ENCODE data around the gene HERC4.
"Not testable (repeated sequence)": the region's sequence is repeated elsewhere in the genome, so short reads cannot be mapped to it uniquely, and the experiment has no call there.

HERC4 gene

DNA sequence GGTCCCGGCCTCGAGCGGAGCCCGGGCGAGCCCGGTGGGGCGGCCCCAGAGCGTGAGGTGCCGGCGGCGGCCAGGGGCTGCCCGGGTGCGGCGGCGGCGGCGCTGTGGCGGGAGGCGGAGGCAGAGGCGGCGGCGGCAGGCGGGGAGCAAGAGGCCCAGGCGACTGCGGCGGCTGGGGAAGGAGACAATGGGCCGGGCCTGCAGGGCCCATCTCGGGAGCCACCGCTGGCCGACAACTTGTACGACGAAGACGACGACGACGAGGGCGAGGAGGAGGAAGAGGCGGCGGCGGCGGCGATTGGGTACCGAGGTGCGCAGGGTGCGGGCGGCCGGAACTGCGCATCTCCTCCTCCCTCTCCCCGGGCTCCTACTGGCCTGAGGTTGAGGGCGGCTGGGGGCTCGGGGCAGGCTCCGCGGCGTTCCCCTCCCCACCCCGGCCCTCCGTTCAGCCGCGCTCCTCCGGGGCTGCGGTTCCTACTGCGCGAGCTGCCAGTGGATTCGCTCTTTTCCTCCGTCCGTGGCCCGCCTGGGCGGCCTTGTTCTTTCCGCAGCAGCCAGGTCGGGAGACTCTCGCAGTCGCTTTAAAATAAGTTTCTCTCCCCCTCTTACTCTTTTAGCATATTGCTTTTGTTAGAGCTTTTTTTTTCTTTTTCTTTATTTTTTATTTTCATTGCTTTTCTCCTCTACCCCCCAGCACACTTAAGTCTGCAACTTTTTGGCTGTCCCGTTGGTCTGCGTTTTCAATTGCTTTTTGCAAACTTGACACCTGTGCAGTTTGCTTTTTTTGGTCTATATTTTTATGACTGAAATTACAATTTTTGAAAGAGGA lies 190.0 kb downstream of the HERC4 start:
- peak; percentile 48 to 64 (median 60) for DNase-seq (ENCODE audit: low read depth in 4 of 4, low spot score in 1 of 4)

DNA sequence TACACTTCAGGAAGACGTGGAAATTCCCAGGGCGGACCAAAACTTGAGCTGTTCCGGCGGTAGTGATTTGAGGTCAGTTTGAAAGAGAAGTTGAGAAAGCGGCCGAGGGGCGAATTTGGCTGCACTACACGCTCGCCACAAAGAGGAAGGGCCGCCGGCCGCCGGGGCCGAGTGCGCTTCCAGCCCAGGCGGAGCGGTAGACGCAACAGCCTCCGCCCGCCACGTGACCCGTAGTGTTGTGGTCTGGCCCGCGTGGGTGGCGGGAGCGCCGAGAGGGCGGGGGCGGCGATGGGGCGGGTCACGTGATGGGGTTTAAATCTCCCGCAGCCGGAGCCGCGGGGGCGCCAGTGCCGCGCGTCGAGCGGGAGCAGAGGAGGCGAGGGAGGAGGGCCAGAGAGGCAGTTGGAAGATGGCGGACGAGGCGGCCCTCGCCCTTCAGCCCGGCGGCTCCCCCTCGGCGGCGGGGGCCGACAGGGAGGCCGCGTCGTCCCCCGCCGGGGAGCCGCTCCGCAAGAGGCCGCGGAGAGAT lies 190.7 kb downstream of the HERC4 start, which contains the start of gene SIRT1:
SIRT1 (plus strand) TSS at position 344 of the 529 bp plus-strand sequence; CDS start at position 410, 66 bp downstream.
- peak; percentile 71 to 89 (median 80) for DNase-seq (ENCODE audit: low read depth in 4 of 4, low spot score in 1 of 4)

DNA sequence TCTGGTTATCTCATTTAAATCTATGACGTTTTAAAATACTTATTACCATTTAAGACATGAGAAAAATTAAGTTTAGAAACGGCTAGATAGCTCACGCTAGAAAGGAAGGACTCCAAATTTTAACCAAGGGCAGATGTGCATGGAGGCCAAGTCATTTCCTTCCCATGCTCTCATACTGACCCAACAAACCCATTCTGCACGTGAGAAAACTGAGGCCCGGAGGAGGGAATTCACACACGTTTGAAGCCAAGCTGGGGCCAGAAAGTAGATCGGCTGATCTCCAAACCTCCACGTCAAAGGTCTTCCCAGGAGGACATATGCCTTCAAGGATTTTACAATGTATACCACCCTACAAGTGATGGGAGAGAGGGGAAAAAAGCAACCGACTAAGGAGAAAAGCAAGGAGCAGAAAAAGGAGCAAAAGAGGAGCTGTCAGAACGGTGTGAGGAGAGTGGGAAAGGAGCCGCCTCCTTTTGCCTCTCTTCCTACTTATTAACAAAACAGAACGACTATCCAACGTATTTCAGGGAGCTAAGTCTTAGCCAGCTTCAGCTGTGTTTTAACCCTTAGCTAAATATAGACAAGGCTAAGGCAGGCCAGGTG lies 191.3 kb downstream of the HERC4 start:
- no peak for DNase-seq (ENCODE audit: low read depth in 4 of 4, low spot score in 1 of 4)

DNA sequence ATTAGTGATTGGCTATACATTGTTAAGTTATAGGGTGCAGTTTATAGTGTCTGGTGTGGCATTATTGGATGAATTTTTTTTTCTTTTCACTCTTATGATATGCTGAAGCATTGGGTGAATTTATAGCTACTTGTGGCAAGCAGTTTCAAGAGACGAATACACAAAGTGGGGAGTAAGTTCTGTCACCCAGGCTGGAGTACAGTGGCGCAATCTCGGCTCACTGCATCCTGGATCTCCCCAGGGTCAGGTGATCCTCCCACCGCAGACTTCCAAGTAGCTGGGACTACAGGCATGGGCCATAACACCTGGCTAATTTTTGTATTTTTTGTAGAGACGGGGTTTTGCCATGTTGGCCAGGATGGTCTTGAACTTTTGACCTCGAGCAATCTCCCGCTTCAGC lies 196.9 kb downstream of the HERC4 start:
- no peak for DNase-seq (ENCODE audit: low read depth in 4 of 4, low spot score in 1 of 4)

DNA sequence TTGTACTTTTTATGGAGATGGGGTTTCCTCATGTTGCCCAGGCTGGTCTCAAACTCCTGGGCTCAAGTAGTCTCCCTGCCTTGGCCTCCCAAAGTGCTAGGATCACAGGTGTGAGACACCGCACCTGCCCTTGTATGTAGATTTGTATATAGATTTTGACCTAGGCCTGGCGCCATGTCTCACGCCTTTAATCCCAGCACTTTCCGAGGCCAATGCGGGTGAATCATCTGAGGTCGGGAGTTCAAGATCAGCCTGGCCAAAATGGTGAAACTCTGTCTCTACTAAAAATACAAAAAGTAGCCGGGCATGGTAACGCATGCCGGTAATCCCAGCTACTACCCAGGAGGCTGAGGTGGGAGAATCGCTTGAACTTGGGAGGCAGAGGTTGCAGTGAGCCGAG lies 197.7 kb downstream of the HERC4 start:
- not testable (repeated sequence) for DNase-seq (ENCODE audit: low read depth in 4 of 4, low spot score in 1 of 4)

DNA sequence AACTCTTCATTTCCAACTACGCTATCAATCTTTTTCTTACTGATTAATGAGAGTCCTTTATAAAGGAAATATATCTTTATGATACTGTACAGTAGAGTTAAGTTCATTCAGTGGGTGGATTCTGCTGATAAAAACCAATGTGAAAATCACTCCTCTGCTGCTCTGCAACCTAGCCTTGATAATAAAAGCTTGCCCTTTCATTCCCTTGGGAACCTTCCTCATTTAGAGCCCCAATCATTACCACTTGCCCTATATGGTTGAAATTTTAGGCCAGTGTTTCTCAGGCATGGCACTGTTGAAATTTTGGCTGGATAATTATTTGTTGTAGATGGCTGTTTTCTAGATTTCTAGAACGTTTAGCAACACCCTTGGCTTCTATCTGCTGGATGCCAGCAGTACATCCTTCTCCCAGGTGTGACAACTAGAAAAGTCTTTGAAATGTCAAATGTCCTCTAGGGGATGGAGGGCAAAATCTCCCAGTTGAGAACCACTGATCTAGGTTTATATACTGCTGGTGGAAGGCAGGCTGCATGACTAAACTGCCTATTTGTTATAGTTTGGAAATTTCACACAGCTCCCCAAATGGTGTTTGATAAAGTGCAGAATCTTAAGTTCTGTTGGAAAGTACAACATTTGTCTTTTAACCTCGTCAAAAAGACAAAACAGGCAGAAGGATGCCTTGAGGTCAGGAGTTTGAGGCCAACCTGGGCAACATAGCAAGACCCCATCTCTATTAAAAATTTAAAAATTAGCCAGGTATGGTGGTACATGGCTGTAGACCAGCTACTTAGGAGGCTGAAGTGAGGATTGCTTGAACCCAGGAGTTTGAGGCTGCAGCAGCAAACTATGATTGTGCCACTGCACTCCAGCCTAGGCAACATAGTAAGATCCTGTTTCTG lies 199.5 kb downstream of the HERC4 start:
- DNase-seq (ENCODE audit: low read depth in 4 of 4, low spot score in 1 of 4) = no peak

Measured in stimulated activated CD4-positive, alpha-beta T cell treated with anti-CD3 and anti-CD28 coated beads, Interleukin-1b, Interleukin-23, amount 100 ng/mL, for 24 hours (primary cell).